GM12865 (cell line): ENCODE results near the gene NEK2.
"Not testable (repeated sequence)": the region's sequence is repeated elsewhere in the genome, so short reads cannot be mapped to it uniquely, and the experiment has no call there.

Experiments
- DNase-seq: peaks from one replicate; pipeline ENCODE4 v3.0.0; 2010; ENCODE audit warnings: low read depth
- H3K4me3 ChIP-seq: 2 replicates; pipeline ENCODE4 v1.5.1; 2011; ENCODE audit warnings: mild to moderate bottlenecking, low read depth, low read length, control low read depth
- CTCF ChIP-seq: IDR thresholded peaks from 2 replicates; pipeline ENCODE4 v1.5.1; 2011; ENCODE audit warnings: low read length, control low read depth, low read depth, inconsistent platforms; ENCODE audit not compliant: insufficient read depth; ENCODE audit errors: missing control alignments

The NEK2 gene

GRCh38 chr1:211695135-211695816, 19.9 kb upstream of the NEK2 start:
- DNase-seq: peak; percentile 84
- H3K4me3 ChIP-seq: no peak overlapping the region
- TF ChIP-seq CTCF: no peak

GRCh38 chr1:211693911-211694310, 18.5 kb upstream of the NEK2 start:
- DNase-seq, H3K4me3 ChIP-seq: not testable (repeated sequence)

- no peak for TF ChIP-seq CTCF
- H3K4me3 ChIP-seq: no peak overlapping the region
- DNase-seq: no peak
Measured at GRCh38 chr1:211688421-211688820, 13.0 kb upstream of the NEK2 start.

- no peak overlapping the region for H3K4me3 ChIP-seq
- DNase-seq: peak; percentile 51
- TF ChIP-seq CTCF: no peak
Measured at GRCh38 chr1:211687462-211688215, 12.2 kb upstream of the NEK2 start.

- DNase-seq: no peak
- no peak for TF ChIP-seq CTCF
- H3K4me3 ChIP-seq: no peak overlapping the region
Measured at GRCh38 chr1:211685823-211686222, 10.4 kb upstream of the NEK2 start.

- DNase-seq: peak; percentile 18
- TF ChIP-seq CTCF: no peak
- H3K4me3 ChIP-seq: no peak overlapping the region
Measured at GRCh38 chr1:211684791-211685190, 9.4 kb upstream of the NEK2 start.

GRCh38 chr1:211684331-211684730, 8.9 kb upstream of the NEK2 start:
- no peak for TF ChIP-seq CTCF
- DNase-seq: no peak
- no peak overlapping the region for H3K4me3 ChIP-seq
